Activated CD4-positive, alpha-beta T cell treated with anti-CD3 and anti-CD28 coated beads, Interleukin-2, amount 50 U/mL, for 1 hour (primary cell): ENCODE data around the gene RSPH10B.
"Not testable (repeated sequence)": the region's sequence is repeated elsewhere in the genome, so short reads cannot be mapped to it uniquely, and the experiment has no call there.

Experiments used
- DNase-seq: peaks from one replicate; pipeline ENCODE4 v3.0.0-alpha.2; 2020

Gene RSPH10B

DNA sequence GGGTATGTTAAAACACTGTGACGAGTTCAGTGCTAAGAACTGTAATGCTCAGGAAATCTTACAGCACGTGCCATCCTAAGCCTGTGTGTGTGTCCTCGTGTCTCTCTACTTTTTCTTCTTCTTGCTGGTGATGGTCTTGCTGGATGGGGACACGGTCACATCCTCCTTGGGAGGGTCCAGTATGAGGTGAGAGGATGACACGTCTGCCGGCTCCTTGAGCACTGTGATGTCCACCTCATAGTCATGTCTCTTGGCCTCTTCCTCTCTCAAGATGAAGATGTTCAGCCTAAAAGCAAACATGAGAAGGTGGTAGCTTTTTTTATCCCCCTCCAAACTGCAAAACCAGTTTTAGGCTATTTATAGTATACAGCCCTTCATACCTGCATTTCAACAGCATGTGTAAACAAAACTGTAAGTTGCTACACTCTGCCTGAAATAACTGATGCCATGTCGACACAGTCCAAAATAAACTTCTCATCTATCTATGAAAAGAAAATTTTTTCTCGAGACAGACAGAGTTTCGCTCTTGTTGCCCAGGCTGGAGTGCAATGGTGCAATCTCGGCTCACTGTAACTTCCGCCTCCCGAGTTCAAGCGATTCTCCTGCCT is 44.1 kb downstream of the RSPH10B start:
- not testable (repeated sequence) for DNase-seq

GRCh38 chr7:5924630-5925029 is 45.9 kb downstream of the RSPH10B start:
- not testable (repeated sequence) for DNase-seq

GRCh38 chr7:5924180-5924579 is 46.3 kb downstream of the RSPH10B start:
- not testable (repeated sequence) for DNase-seq

DNA sequence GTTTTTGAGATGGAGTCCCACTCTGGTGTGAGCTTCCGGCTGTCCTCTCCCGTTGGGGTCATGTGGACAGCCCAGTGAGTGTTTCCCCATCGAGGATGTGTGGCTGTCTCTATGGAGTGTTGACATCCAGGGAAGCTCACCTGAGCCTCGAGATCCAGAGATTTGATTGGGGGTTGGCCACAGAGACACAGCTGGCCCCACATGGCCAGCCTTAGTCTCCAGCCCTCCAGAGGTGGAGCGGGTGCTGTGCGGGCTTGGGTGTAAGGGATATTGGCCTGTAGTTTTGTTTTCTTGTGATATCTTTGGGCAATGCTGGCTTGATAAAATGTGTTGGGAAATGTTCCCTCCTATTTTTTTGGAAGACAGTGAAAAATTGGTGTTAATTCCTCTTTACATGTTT is 54.0 kb downstream of the RSPH10B start:
- not testable (repeated sequence) for DNase-seq

DNA sequence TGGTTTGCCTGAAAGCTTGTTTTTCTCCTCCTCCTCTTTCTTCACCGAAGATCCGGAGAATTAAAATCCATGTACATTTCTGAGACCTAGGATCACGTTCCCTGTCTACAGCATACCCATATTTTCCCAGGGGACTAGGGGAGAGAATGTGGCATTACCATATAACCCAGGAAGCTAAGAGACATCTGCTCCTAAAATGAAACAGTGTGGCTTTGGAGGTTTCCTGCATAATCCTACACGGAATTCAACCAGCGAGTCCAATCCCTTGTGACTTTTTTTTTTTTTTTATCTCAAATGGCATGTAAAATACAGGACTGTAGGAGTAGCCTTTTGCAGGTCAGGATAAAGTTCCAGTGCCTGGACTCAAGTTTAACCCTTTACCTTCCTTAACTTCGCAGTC is 61.7 kb downstream of the RSPH10B start:
- DNase-seq = not testable (repeated sequence)

GRCh38 chr7:5904726-5905125 is 65.8 kb downstream of the RSPH10B start:
- not testable (repeated sequence) for DNase-seq

GRCh38 chr7:5903002-5903401 is 67.5 kb downstream of the RSPH10B start:
- DNase-seq = not testable (repeated sequence)

- peak; percentile 43 for DNase-seq
Observed at GRCh38 chr7:5898480-5899224, 71.8 kb downstream of the RSPH10B start, which contains the start of gene CCZ1. CCZ1 (plus strand) TSS chr7:5898733; CDS start chr7:5898800, 67 bp downstream.

GRCh38 chr7:5897369-5897919 is 73.0 kb downstream of the RSPH10B start:
- not testable (repeated sequence) for DNase-seq

GRCh38 chr7:5892498-5892897 is 78.0 kb downstream of the RSPH10B start:
- DNase-seq = no peak

GRCh38 chr7:5890244-5890643 is 80.2 kb downstream of the RSPH10B start:
- not testable (repeated sequence) for DNase-seq

- not testable (repeated sequence) for DNase-seq
Observed at GRCh38 chr7:5888021-5888420, 82.5 kb downstream of the RSPH10B start.

DNA sequence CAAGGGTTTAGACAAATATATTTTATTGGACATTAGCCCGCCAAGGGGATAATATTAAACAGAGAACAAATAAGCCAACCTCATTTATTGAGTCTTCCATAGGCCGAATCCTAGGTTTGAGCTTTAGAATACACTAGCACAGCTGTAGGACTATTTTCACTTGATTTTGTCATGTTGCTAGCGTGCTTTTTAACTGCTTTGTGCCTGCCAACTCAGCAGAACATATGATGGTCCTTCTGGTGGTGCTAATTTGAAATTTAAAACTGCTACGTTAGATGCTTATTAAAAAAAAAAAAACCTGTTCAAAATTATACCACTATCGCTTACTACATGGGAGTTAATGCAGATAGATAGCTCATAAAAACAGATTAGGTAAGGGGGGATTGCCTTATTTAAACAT is 86.1 kb downstream of the RSPH10B start:
- not testable (repeated sequence) for DNase-seq

DNA sequence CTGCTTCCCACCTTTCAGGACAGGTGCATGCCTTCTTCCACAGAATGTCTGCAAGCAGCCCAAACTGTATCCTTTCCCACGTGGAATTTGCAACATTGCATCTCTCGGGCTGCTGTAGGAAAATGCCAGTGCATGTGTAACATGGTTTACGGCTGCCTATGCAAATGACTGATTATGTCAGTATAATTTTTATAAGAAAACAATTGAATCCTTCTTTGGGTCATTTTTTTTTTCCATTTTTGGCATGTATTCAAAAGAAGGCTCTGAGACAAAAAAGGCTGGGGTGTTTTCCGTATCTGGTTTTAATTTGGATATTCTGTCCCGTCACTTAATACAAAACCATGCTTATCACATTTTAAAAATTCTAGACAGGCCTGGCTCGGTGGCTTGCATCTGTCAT is 90.4 kb downstream of the RSPH10B start:
- DNase-seq = not testable (repeated sequence)

- not testable (repeated sequence) for DNase-seq
Observed at GRCh38 chr7:5879591-5879990, 90.9 kb downstream of the RSPH10B start.
